HepG2 (cell line): Measurements from ENCODE around the gene HSD11B1L. TPM values are rescaled to one million over a fixed set of nuclear protein-coding genes. Genes with fewer than 3 reads are reported as not detected.

Source experiments
- ATAC-seq: fragments of 200-7000 bp; cut with Tn5 transposase; 3 replicates; pipeline ENCODE4 v1.9.1; 2020; ENCODE audit warnings: mild to moderate bottlenecking, moderate library complexity
- BruUV-seq: library from RNA; stranded (reverse); fragments of 400-500 nt; replicated peaks from 2 replicates; lab custom pipeline; 2021; lab: Mats Ljungman, UMichigan
- CTCF ChIA-PET: fragments of 300-600 bp; formaldehyde crosslinking; extraction: SDS; loops from one replicate; lab custom pipeline; 2021; ENCODE audit warnings: low total read pairs, inconsistent platforms, low intra/inter-chr PET ratio; lab: Yijun Ruan, JAX
- POLR2A ChIA-PET: fragments of 350-600 bp; sonication (Branson Sonifier 250); formaldehyde crosslinking; loops from one replicate; lab custom pipeline; 2020; ENCODE audit warnings: antibody characterized with exemption, inconsistent platforms; lab: Yijun Ruan, JAX
- DNase-seq: peaks from one replicate; pipeline ENCODE4 v3.0.0-alpha.2; 2015; ENCODE audit warnings: low spot score
- FAIRE-seq: peaks from 3 replicates; lab custom pipeline; 2011; peaks lifted over from hg19 to GRCh38; lab: Jason Lieb, UNC
- H2AFZ ChIP-seq: one replicate; pipeline ENCODE4 v1.6.1; 2011; ENCODE audit warnings: low read length, inconsistent platforms
- H3K27ac ChIP-seq: fragments of 300-600 bp; 3 replicates; pipeline ENCODE4 v1.8.0; 2011; ENCODE audit warnings: mixed run types, mild to moderate bottlenecking, mixed read lengths, low read length, inconsistent platforms; ENCODE audit not compliant: insufficient read depth; ENCODE audit errors: extremely low read length
- H3K27me3 ChIP-seq, 2 experiments: fragments of 200-600 bp in 1 of 2; 2 replicates in 1 of 2; 3 replicates in 1 of 2; pipeline versions ENCODE4 v1.6.0 to v1.8.0; 2011; ENCODE audit warnings: low read length in 2 of 2, mild to moderate bottlenecking in 2 of 2, moderate library complexity in 2 of 2, inconsistent platforms in 1 of 2; ENCODE audit not compliant: insufficient read depth in 2 of 2, control insufficient read depth in 1 of 2
- H3K36me3 ChIP-seq, 2 experiments: fragments of 200-600 bp in 1 of 2; replicated peaks in 1 of 2; 2 replicates in 1 of 2; 3 replicates in 1 of 2; pipeline versions ENCODE4 v1.5.1 to v1.8.0; 2011; ENCODE audit warnings: low read length in 2 of 2, inconsistent platforms in 1 of 2; ENCODE audit not compliant: insufficient read depth in 2 of 2, control insufficient read depth in 1 of 2
- H3K4me1 ChIP-seq: 2 replicates; pipeline ENCODE4 v1.5.1; 2012; ENCODE audit warnings: low read length, inconsistent platforms; ENCODE audit not compliant: insufficient read depth
- H3K4me2 ChIP-seq: 2 replicates; pipeline ENCODE4 v1.6.0; 2011; ENCODE audit warnings: low read depth, low read length, inconsistent platforms
- H3K4me3 ChIP-seq, 3 experiments: fragments of 200-600 bp in 1 of 3; sonication (generic), shearing (Covaris generic) in 1 of 3; replicated peaks in 1 of 3; 2 replicates each; pipeline ENCODE4 v1.5.1; 2011 to 2016; ENCODE audit warnings: low read length in 3 of 3, inconsistent platforms in 2 of 3, low read depth in 2 of 3, mild to moderate bottlenecking in 2 of 3, control low read depth in 1 of 3, mixed read lengths in 1 of 3; ENCODE audit not compliant: insufficient read depth in 1 of 3
- H3K79me2 ChIP-seq: one replicate; pipeline ENCODE4 v1.6.1; 2011; ENCODE audit warnings: low read length, inconsistent platforms; ENCODE audit not compliant: insufficient read depth
- H3K9ac ChIP-seq: 2 replicates; pipeline ENCODE4 v1.6.0; 2011; ENCODE audit warnings: mild to moderate bottlenecking, low read depth, low read length, inconsistent platforms; ENCODE audit not compliant: insufficient read depth
- H3K9me3 ChIP-seq: 2 replicates; pipeline ENCODE4 v1.5.1; 2012; ENCODE audit warnings: mild to moderate bottlenecking, low read length
- H4K20me1 ChIP-seq: 2 replicates; pipeline ENCODE4 v1.6.0; 2011; ENCODE audit warnings: inconsistent platforms, mild to moderate bottlenecking, low read length, moderate library complexity; ENCODE audit not compliant: insufficient read depth
- AGO1 ChIP-seq: fragments of 200-400 bp; formaldehyde crosslinking; IDR thresholded peaks from 2 replicates; pipeline ENCODE4 v1.6.1; 2017; ENCODE audit warnings: mild to moderate bottlenecking, low read depth, low read length, moderate library complexity; ENCODE audit not compliant: poor library complexity, severe bottlenecking
- AGO2 ChIP-seq: fragments of 200-400 bp; formaldehyde crosslinking; optimal IDR thresholded peaks from 2 replicates; pipeline ENCODE3; 2017; ENCODE audit warnings: mild to moderate bottlenecking, low read depth, low read length, moderate library complexity
- CCDC6 ChIP-seq: sonication (generic); formaldehyde crosslinking; IDR thresholded peaks from 2 replicates; pipeline ENCODE4 v1.8.1; 2022; ENCODE audit warnings: mild to moderate bottlenecking, missing genetic modification reagents, moderate library complexity
- MAFK ChIP-seq, 2 experiments: IDR thresholded peaks in 1 of 2; conservative IDR thresholded peaks in 1 of 2; 2 replicates each; pipeline ENCODE4 v1.6.1; 2011; ENCODE audit warnings: improper control_type of control experiment in 2 of 2, low read length in 2 of 2
- NCOA1 ChIP-seq: sonication (generic); formaldehyde crosslinking; IDR thresholded peaks from 2 replicates; pipeline ENCODE4 v1.9.0; 2021; ENCODE audit warnings: missing genetic modification reagents
- PITX1 ChIP-seq: sonication (generic); formaldehyde crosslinking; IDR thresholded peaks from 2 replicates; pipeline ENCODE4 v1.5.1; 2020; ENCODE audit warnings: mild to moderate bottlenecking, missing genetic modification reagents
- POLR2A ChIP-seq, 2 experiments: IDR thresholded peaks; 2 replicates each; pipeline ENCODE4 v1.6.1; 2011; ENCODE audit warnings: low read depth in 2 of 2, low read length in 2 of 2, mild to moderate bottlenecking in 1 of 2, moderate library complexity in 1 of 2; ENCODE audit not compliant: insufficient read depth in 1 of 2
- POLR2G ChIP-seq: fragments of 200-400 bp; formaldehyde crosslinking; IDR thresholded peaks from 2 replicates; pipeline ENCODE4 v1.6.1; 2018; ENCODE audit warnings: mild to moderate bottlenecking, low read depth, low read length, moderate library complexity
- ZBTB38 ChIP-seq: sonication (generic); formaldehyde crosslinking; IDR thresholded peaks from 2 replicates; pipeline ENCODE4 v1.5.1; 2020; ENCODE audit warnings: mild to moderate bottlenecking, missing genetic modification reagents
- ZSCAN9 ChIP-seq: IDR thresholded peaks from 2 replicates; pipeline ENCODE4 v1.6.1; 2016; ENCODE audit warnings: borderline replicate concordance
- WGBS: methylation state at CpG from one replicate; pipeline ENCODE4 v1.1.6; 2017; ENCODE audit warnings: low lambda C conversion rate; 5-methylcytosine and 5-hydroxymethylcytosine counted together
- in situ Hi-C: cut with HindIII; loops from 2 replicates; pipeline ENCODE4 v1.10.0; 2017; ENCODE audit warnings: low pct_unique_long_range_greater_than_20kb; ENCODE audit not compliant: extremely low pct_ligation_motif_present
- intact Hi-C: fragments of 100-400 bp; cut with micrococcal nuclease; formaldehyde crosslinking; loops from one replicate; pipeline ENCODE4 v1.10.0; 2022; ENCODE audit not compliant: unreplicated experiment
- polyA plus RNA-seq, 8 experiments: library from polyadenylated mRNA; depleted of rRNA in 3 of 8; stranded (reverse) in 7 of 8; unstranded in 1 of 8; fragments of >200 nt; fragmentation: Illumina TruSeq in 4 of 8; extraction: Trizol in 4 of 8; gene quantifications; 2 replicates each; pipeline versions ENCODE4 v1.2.1 to v1.2.3, GENCODE V29; 2011 to 2016; ENCODE audit warnings: low read depth in 4 of 8, missing spikeins in 1 of 8, mixed read lengths in 1 of 8; ENCODE audit not compliant: insufficient read depth in 1 of 8
- total RNA-seq, 5 experiments: library from RNA; depleted of rRNA; stranded (reverse); fragments of >200 nt; fragmentation: Illumina TruSeq; extraction: Trizol; gene quantifications; 2 replicates each; pipeline ENCODE4 v1.2.3, GENCODE V29; 2016; ENCODE audit warnings: low read depth in 1 of 5
- TF ChIP-seq, protein P1 (sequence below): sonication (generic); formaldehyde crosslinking; IDR thresholded peaks from 2 replicates; pipeline ENCODE4 v1.9.0; 2021; ENCODE audit warnings: missing genetic modification reagents, borderline replicate concordance

HSD11B1L gene
- total and polyA plus RNA-seq, 2 of the 13 experiments (the other 11 are each of a cell fraction or from before 2014, with no cell fraction given) = 2.8 to 3.9 TPM

DNA sequence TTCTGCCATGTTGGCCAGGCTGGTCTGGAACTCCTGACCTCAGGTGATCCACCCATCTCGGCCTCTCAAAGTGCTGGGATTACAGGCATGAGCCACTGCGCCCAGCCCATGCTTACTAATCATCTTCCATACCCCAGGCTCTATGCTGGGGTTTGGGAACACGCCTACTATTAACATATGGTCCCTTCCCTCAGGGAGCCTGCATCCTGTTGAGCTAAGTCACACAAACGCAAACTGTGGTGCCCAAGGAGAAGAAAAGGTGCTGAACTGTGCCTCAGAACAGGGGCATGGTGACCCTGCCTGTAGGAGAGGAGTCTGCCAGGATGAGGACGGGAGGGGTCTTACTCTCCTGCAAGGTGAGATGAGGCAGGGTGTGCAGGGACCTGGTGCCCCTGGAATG, 6.1 kb upstream of the HSD11B1L start:
- FAIRE-seq = no peak

DNA sequence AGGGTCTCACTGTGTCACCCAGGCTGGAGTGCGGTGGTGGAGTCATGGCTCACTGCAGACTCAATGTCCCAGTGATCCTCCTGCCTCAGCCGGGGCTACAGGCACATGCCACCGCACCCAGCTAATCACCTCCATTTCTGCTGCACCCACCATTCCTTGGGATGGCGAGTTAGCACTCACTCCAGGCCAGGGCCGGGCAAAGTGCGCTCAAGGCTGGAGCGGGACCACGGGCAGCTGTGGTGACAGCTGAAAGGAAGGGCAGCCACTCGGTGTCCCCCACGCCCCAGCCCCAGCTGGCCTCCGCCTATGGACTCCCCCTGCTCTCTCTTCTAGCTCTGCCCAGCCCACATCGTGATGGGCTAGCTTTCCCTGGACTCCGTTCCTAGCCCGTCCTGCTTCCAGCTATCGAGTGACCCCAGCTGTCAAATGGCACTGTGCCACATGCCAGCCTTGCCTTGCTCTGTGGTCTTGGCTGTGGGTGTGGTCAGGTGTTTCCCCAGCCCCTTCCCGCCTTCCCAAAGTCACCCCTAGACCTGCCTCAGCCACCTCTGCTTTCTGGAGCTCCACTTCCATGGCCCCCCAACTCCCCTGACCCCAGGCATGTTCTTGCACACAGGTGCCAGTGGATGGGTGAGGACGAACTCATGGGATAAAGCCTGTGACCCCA, 4.6 kb upstream of the HSD11B1L start:
- H3K4me2 ChIP-seq = no peak overlapping the region
- H3K4me1 ChIP-seq = peaks cover 19% of the 10 kb centered on the region
- CTCF ChIA-PET = no interaction called here
- FAIRE-seq = no peak
- peak; percentile 44 for TF ChIP-seq AGO1
- peak; percentile 31; the same call in 1 of the 2 replicates for TF ChIP-seq POLR2G
- 0 out of 4 replicates have a peak, but pooled peaks of 1 of the 2 experiments have one; percentile 29 for TF ChIP-seq POLR2A (IDR thresholded peaks at IDR 0.05; ENCODE audit: insufficient read depth in 1 of 2, low read depth in 2 of 2, low read length in 2 of 2)
- TF ChIP-seq MAFK (conservative IDR thresholded peaks at IDR 0.05 in 1 of 2, IDR thresholded peaks at IDR 0.05 in 1 of 2; ENCODE audit: low read length in 2 of 2) = no peak
- no peak for TF ChIP-seq PITX1 (CRISPR knock-in tag)
- TF ChIP-seq NCOA1 (CRISPR knock-in tag) = no peak
- no peak for TF ChIP-seq CCDC6
- peak; percentile 27 for TF ChIP-seq AGO2
- TF ChIP-seq ZSCAN9 (CRISPR knock-in tag) = no peak
- 0 out of 2 replicates have a peak, but pooled peaks have one; percentile 63 for TF ChIP-seq ZBTB38
- intact Hi-C loops (no loop called here), in situ Hi-C loops (no loop called here)
- peaks cover 7% of the 10 kb centered on the region for H3K79me2 ChIP-seq
- H3K36me3 ChIP-seq = peaks cover 0 to 5% of the 10 kb centered on the region in 2 experiments; a peak in 2 of 5 replicates
- no peak overlapping the region for H3K27ac ChIP-seq
- BruUV-seq = no TSS peak
- POLR2A ChIA-PET = interaction anchor here (0.7 kb wide), 1 partner anchor 14 kb away, joined by 3 read pairs; the partner anchor contains the start of gene RPL36
- DNase-seq = no peak
- no peak overlapping the region for H3K4me3 ChIP-seq
- ATAC-seq = no peak
- H2AFZ ChIP-seq = no peak overlapping the region
- WGBS = 85% methylated on average over 12 of the region's 17 CpGs
- no peaks in the 10 kb centered on the region for H3K9me3 ChIP-seq
- no peak overlapping the region for H3K9ac ChIP-seq
- H4K20me1 ChIP-seq = no peaks in the 10 kb centered on the region
- H3K27me3 ChIP-seq = no peaks in the 10 kb centered on the region; a peak in 1 of 5 replicates

More for the DNA sequence above, 6.1 kb upstream of the HSD11B1L start:
- Histone ChIP-seq H3K4me3 (no peak overlapping the region), H3K4me1 (peaks cover 15% of the 10 kb centered on the region), H3K4me2 (no peak overlapping the region), H3K36me3 (peaks cover 2 to 7% of the 10 kb centered on the region in 2 experiments; a peak in 3 of 5 replicates), H3K27ac (no peak overlapping the region), H2AFZ (no peak overlapping the region), H3K9me3 (no peaks in the 10 kb centered on the region), H3K79me2 (peaks cover 3% of the 10 kb centered on the region), H4K20me1 (no peaks in the 10 kb centered on the region), H3K27me3 (no peaks in the 10 kb centered on the region), H3K9ac (no peak overlapping the region)
- 0 out of 2 replicates have a peak, but pooled peaks have one; percentile 1 for TF ChIP-seq POLR2G
- TF ChIP-seq, protein P1, sequence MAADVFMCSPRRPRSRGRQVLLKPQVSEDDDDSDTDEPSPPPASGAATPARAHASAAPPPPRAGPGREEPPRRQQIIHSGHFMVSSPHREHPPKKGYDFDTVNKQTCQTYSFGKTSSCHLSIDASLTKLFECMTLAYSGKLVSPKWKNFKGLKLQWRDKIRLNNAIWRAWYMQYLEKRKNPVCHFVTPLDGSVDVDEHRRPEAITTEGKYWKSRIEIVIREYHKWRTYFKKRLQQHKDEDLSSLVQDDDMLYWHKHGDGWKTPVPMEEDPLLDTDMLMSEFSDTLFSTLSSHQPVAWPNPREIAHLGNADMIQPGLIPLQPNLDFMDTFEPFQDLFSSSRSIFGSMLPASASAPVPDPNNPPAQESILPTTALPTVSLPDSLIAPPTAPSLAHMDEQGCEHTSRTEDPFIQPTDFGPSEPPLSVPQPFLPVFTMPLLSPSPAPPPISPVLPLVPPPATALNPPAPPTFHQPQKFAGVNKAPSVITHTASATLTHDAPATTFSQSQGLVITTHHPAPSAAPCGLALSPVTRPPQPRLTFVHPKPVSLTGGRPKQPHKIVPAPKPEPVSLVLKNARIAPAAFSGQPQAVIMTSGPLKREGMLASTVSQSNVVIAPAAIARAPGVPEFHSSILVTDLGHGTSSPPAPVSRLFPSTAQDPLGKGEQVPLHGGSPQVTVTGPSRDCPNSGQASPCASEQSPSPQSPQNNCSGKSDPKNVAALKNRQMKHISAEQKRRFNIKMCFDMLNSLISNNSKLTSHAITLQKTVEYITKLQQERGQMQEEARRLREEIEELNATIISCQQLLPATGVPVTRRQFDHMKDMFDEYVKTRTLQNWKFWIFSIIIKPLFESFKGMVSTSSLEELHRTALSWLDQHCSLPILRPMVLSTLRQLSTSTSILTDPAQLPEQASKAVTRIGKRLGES = no peak
- CTCF ChIA-PET = no interaction called here
- DNase-seq = no peak
- WGBS = 98% methylated on average over 5 of the region's 5 CpGs
- ATAC-seq = no peak
- POLR2A ChIA-PET = no interaction called here
- in situ Hi-C loops (no loop called here), intact Hi-C loops (no loop called here)
- BruUV-seq = no TSS peak
